HG03159 (cell line): ENCODE data around the gene PPP2R2D.

Experiments
- ATAC-seq: cut with Tn5 transposase; IDR thresholded peaks from one replicate; pipeline ENCODE4 v1.9.1; 2021; ENCODE audit warnings: mild to moderate bottlenecking, moderate library complexity; ENCODE audit not compliant: unreplicated experiment

Gene PPP2R2D

DNA sequence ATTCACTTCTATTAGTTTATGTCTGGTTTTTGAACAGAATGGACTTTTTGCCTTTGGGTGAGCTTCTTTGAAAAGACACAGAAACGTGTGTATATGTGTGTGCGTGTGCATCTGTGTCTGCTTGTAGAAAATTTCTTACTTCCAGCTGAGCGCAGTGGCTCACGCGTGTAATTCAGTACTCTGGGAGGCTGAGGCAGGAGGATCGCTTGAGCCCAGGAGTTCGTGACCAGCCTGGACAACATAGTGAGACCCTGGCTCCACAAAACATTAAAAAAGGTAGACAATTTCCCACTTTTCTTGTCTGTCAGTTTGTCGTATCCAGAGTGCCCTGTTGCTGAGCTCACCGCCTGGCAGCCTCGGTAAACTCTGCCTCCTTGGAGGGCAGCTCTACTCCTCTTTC is 25.4 kb downstream of the PPP2R2D start:
- no peak for ATAC-seq

DNA sequence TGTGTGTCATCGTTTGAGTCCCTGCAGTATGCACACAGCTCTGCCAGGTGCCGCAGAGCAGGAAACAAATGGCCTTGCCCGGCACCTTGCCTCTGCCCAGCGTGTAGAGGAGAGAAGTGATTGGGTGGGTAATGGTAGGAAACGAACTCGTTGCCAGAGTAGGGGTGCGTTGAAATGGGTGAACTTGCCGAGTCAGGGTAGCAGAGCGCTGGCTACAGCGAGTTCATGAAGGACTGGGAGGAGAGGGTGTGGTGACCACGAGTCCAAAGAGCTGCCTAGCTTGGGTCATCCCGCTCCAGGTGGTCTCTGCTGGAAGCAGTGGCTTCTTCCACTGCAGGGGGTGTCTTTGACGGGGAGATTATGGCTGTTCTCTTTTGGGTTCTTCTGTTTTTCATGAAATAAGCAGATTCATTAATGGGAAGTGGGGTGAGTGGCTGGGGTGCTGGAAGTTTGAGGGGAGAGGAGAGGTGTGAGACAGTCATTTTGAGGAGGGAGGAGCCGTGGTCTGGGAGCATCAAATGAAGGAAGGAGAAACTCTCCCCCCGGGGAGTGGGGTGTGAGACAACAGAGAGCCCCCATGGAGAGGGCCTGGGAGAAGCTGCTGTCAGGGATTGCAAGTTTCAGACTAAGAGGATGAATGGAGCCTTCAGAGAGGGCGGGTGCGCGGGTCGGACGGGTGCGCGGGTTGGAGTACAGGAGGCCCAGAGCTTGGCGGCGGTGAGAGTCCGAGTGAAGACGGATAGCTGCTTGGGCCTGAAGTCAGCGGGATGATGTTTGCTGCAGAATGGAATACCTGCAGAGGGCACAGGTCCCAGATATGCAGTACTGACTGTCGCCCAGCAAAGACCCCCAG is 26.2 kb downstream of the PPP2R2D start:
- no peak for ATAC-seq

DNA sequence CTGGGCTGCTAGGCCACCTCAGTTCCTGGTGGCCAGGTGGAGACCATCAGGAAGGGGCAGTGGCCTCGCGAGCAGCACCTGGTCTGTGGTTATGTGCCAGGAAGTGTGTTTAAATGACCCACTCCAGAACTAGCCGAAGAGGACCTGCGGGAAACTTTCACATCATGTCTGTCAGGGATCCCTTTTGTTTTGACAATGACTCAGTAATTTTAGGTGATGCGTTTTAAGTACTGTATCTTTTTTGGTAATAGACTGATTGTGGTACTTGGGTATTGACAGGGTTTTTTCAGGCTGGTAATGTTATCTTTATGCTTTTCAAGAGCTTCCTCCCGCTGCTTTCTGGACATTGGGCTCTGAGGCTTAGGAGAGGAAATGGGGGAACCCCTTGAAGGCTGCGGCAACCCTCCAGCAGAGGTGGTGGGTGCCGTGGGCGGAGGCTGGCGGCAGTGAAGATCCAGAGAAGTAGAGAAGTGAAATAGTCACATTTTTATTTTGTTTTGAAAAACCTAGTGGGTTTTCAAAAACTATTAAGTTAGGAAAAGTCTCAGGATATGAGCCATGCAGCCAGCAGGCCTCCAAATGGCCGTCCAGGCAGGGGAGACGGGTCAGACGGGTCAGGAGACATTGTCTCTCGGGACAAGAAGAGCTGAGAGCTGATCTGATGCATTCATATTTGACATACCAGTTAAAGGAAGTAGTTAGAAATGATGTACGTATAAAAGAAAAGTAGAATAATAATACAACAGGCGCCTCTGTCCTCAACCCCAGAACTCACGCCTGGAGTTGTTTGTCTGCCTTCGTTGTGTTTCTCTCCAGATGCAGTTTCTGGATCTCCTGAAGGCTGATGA is 27.7 kb downstream of the PPP2R2D start:
- ATAC-seq, result peak; percentile 77

DNA sequence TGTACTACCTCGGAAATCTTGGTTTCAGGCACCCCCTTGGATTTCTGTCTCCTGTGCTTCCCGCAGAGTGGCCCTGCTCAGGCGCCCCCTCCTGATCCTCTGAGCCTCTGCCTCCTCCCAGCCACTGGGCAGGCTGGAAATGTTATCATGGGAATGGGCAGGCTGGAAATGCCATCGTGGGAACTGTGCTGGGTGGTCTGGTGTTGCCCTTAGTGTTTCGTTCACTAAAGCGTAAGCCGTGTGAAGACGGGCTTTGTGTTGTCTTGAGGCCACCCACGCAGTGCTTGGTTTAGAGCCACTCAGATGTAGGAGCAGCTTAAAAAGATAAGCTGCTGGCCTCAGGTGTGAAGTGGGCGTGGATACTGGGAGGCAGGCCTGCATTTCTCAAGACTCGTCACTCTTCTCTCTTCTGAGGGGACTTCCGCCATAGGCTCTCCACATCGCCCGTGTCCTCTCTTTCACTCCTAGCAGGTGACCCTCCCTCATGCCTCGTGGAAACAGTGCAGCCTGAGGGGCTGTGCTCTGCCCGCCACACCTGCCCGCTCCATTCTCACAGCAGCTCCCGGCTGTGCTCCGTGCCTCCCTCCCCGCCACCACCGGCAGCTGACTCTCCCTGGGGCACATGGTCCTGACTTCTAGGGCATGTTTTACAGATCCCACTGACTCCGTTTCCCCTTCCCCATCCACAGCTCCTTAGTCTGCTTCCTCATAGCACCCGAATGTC is 28.5 kb downstream of the PPP2R2D start:
- no peak for ATAC-seq

DNA sequence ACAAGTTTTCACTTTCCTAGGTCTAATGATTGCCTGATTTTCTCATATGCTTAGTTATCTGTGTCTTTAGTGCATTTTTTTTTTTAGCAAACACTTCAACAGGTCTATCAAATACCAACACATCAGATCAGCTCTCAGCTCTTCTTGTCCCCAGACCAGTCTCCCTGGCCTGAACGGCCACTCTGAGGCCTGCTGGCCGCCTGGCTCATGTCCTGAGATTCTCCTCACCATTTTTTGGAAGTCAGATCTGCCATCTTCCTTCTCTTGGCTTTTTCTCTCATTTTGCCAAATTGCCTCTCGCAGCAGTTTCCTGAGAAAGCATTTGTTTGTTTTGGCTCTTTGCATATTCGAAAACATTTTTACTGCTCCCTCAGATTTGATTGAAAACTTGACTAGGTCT is 29.3 kb downstream of the PPP2R2D start:
- no peak for ATAC-seq

DNA sequence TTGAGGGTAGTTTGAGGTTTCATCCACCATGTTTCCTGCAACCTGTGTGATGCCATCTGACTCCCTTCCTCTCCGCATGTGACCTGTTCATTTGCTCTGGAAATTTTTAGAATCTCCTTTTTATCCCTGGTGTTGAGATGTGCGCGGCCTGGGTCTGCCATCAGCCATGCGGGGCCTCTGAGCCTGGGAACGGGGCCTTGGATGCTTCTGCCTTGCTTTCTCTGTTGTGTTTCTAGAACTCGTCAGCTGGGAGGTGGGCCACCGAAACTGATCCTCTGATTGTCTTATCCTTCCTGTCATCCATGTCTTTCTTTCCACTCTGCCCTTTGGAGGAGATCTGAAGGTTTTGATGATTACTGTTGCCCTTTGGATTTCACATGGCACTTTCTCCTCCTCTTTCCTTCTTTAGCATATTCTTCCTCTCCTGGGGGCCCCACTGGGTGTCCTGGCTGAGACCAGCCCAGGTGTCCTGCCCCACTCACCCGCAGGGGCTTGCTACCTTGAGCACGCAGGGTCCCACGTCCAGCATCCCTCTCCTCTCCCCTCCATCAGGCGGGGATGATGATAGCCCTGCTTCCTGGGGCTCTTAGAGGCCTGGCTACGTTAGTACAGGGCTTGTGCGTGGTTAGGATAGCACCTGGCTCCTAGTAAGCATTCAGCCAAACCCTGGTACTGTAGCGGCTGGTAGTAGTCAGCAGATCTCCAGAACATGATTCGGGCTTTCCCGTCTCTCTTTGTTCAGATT is 29.9 kb downstream of the PPP2R2D start:
- no peak for ATAC-seq

DNA sequence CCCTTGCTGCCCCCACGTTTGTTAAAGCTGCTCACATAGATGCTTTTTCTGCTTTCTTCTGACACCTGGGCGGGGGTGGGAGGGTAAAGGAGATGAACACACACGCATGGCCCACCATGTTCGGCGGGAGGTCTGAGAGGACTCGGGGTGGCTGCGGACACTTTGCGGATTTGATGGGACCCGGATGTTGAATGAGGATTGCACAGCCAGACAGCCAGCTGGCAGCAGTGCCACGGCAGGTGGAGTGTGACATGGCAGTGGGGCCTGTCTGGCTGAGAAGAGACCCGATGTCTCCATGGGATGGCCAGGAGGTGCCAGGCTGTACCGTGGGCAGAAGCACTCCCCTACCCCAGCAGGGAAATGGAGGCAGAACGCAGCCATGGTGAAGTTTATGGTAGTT is 31.2 kb downstream of the PPP2R2D start:
- ATAC-seq, result no peak

DNA sequence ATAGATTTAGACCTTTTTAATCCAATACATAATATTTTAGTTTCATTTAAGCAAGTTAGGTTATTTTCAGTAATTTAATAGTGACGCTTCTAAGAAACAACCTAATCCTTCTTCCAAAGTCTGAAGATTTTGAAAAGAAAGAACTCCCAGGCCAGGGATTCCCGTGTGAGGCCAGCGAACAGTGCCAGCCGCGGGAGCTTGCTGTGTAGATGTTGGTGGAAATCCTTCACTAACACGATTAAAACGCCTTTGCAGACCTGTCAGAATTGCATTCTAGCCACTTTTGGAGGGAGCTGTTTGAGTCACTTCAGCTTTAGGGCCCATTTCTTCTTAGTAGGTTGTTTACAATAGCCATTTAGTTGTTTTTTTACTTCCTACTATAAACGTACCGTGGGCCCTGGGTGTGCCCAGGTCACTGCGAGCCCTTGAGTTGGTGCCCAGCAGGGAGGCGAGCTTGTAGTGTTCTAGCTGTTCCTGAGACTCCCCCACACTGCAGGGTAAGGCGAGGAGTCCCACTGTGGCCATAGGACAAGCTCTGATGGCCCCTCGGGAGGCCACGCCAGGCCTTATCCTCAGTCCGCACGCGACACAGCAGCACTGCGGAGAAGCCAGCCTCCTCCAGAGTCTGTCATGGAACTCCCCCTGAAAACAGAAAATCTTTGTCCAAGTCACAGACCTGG is 32.3 kb downstream of the PPP2R2D start:
- no peak for ATAC-seq

DNA sequence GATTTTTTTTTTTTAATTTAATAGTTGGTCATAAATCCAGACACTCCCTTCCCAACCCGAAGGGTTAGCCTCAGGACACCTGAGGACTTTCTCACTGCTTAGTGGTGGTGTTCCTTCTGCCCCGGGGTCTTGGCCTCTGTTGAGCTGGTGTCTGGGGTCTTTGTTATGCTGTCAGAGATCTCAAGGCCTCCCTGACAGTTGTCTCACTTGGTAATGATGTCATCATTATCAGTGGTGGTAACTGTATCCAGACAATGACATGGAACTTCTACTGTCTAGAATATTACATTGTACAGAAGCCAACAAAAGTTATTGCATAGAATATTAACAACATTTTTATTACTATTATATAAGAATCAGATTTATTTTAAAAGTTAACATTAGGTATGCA is 32.9 kb downstream of the PPP2R2D start:
- no peak for ATAC-seq

DNA sequence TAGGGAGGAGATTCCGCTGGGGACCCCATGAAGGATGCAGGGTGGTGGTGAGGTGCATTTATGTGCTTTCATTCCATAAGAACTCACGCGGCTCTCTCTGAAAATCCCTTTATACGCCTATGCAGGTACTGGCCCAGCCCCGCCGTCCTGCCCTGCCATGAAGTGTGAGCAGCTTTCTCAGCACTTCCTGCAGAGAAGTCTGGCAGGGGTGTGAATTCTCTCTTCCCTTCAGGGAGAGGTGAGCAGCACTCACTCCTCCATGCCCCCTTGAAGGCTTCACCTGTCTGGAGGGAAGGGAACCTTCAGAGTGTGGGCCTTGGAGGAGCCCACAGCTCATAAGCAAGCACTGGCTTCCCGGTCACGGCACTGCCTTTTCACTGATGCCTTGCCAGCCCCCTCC is 34.0 kb downstream of the PPP2R2D start:
- no peak for ATAC-seq

DNA sequence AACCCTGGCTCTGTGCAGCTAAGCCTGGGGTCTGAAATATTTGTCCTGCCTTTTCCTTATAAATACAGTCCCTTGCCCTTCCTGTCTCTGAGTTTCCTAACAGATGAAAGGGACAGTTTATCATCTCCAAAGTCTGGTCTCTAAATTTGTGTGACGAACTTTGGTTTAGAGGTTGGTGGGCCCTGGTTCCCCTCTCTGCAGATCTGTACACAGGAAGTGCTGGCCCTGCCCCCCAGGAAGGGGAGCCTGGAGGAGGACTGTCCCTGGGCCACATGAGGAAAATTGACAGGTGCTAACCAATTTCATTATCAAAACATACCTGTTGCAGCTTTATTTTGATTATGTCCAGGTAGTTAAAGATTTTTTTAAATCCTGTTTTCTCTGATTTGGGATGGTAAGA is 34.5 kb downstream of the PPP2R2D start:
- no peak for ATAC-seq

DNA sequence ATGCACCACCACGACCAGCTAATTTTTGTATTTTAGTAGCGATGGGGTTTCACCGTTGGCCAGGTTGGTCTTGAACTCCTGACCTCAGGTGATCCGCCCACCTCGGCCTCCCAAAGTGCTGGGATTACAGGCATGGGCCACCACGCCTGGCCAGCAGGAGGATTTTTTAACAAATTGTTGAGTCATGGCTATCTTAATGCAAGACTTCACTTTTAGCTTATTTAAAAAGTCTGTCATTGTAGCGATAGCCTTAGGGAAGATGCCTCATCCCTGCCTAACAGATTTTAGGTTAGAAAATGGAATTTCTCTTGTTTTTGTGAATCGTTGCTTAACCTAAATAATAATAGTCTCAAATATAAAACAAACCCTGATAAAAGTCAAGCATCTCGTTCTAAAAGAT is 35.5 kb downstream of the PPP2R2D start:
- ATAC-seq, result no peak

DNA sequence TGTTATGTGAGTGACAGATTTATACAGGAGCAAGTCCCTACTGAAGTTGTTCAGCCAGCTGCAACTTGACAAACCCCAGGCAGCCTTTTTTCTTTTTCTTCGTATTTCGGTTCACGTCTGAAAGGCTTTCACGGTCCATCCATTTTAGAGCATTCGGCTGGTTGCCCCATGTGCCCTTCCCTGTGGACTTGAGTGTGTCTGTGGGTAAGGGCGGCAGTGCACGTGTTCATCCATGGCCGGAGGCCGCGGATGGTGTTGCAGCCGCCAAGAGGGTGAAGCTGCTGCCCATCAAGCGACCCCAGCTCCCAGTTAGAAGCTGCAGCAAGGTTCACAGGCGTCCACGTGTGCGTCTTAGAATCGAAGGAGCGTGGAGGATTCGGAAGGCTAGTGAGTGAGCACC is 35.9 kb downstream of the PPP2R2D start:
- ATAC-seq, result no peak

DNA sequence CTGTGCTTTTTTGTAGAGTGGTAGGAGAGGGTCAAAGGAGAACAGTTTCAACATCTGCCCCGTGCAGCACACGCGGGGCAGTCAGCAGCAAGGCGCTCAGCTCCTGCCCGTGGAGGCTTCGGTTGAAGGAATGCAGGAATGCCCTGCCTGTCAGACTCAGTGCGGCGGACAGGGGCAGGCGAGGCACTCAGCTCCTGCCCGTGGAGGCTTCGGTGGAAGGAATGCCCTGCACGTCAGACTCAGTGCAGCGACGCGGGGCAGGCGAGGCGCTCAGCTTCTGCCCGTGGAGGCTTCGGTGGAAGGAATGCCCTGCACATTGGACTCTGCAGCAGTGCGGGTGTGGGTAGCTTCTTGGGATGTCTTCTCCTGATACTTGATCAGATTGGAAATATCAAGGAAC is 37.0 kb downstream of the PPP2R2D start:
- no peak for ATAC-seq

DNA sequence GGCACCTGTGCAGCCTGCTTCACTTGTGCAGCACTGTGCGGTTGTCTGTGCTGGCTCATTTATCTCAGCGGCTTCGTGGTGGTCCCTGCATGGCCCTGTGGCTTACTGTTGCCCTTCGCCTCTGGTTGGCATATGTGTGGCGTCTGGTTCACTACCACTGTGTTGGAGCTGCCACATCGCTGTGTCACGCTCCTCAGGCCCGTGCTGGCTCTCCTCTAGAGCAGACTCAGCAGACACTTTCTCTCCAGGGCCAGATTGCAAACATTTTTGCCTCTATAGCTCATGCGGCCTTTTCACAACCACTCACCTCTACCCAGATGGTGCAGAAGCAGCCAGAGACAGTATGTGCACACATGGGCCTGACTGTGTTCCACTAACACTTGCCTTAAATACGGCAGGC is 37.9 kb downstream of the PPP2R2D start:
- no peak for ATAC-seq

DNA sequence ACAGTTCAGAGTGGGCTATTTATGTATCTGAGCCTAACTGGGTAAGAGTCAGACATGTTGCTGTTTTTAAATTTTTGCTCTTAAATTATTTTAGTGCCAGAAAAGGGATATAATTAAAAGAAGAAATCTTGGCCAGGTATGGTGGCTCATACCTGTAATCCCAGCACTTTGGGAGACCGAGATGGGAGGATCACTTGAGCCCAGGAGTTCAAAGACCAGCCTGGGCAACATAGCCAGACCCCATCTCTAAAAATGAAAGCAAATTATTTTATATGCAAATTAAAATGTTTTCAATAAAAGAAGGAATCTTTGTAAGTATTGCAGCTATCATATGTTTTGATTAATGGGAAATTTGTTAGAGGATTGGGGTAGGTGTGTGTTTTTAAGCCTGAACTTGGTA is 41.6 kb downstream of the PPP2R2D start:
- ATAC-seq, result no peak

DNA sequence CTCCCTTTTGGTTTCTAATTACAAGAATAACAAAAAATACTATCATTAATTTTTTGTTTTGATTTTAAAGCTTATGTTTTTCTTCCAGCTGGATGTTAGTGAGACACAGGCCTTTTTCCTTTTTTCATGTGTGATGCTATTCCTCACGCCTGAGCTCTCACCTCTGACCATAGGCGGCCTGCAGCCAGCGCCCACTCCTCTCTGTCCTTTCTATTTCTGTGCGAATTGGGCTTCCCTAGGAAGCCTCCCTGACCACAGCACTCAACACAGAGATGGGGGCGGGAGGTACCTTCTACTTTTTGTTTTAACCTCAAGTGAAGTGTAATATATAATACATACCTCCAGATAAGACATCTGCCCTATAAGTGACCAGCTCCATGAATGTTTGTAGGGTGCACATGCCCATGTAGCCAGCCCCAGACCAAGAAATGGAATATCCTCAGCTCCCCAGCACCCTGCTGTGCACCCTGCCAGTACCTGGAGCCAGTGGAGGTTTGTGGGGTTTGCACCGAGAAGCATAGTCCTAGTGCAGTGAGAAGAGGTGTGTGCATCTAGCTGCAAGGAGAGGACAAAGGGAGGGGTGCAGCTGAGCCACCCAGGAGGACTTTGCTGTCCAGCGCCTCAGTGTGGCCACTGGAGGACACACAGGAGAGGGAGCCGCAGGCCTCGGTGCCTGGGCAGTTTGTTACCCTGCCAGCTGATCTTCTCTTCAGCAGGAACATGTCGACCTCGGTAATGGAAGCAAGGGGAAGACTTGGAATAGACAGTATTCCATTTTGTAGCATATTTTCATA is 42.4 kb downstream of the PPP2R2D start:
- no peak for ATAC-seq

DNA sequence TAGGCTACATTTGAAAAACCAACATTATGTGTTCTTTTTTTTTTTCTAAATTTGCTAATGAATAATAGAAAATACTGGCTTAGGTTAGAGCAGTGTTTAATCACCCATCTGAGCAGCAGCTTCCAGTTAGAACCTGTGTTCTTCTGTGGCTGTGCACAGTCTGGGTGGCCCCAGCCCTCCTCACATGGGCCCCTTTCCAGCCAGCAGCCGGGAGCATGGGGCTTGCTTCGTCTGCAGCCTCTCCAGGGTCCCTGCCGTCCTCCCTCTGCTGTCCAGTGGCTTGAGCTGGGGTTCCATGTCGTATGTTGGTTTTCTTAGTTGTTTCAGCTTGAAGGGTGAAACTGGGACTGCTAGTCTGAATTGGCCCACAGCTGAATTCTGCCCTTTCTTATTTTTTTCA is 43.6 kb downstream of the PPP2R2D start:
- ATAC-seq, result no peak

DNA sequence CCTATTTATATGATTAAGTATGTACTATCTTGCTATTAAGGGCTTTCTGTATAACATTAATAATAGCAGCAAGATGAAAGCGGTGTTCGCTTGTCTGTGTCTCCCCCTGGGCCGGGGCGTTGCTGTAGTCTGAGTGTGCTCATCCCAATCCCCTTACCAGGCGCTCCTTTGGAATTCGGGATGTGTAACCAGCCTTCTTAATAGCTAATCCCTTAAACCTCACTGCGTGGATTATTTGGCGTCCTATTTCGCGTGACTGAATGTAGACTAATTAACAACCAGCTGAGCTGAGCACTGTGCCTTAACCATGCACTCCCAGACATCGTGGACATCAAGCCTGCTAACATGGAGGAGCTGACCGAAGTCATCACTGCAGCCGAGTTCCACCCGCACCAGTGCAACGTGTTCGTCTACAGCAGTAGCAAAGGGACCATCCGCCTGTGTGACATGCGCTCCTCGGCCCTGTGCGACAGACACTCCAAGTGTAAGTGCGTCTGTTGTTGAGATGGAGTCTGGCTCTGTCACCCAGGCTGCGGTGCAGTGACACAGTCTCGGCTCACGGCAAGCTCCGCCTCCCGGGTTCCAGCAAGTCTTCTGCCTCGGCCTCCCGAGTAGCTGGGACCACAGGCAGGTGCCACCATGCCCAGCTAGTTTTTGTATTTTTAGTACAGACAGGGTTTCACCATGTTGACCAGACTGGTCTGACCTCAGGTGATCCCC is 44.3 kb downstream of the PPP2R2D start:
- no peak for ATAC-seq
